PC-3 (cell line): ENCODE measurements around the gene SLF2.

ENCODE experiments used
- CTCF ChIP-seq: fragments of 300-600 bp; sonication (generic); conservative IDR thresholded peaks from 2 replicates; pipeline ENCODE4 v1.5.1; 2017; ENCODE audit warnings: antibody characterized with exemption, low read depth, mild to moderate bottlenecking, low read length
- EZH2phosphoT487 ChIP-seq: fragments of 300-600 bp; sonication (generic); IDR thresholded peaks from 2 replicates; pipeline ENCODE4 v1.6.1; 2018; ENCODE audit warnings: mild to moderate bottlenecking, antibody characterized with exemption, low read length, borderline replicate concordance

- TF ChIP-seq CTCF: no peak
- TF ChIP-seq EZH2phosphoT487: no peak
Measured at GRCh38 chr10:100962351-100963080, 49.8 kb downstream of the SLF2 start.
